ENCODE data around the gene IKZF5.

DNA sequence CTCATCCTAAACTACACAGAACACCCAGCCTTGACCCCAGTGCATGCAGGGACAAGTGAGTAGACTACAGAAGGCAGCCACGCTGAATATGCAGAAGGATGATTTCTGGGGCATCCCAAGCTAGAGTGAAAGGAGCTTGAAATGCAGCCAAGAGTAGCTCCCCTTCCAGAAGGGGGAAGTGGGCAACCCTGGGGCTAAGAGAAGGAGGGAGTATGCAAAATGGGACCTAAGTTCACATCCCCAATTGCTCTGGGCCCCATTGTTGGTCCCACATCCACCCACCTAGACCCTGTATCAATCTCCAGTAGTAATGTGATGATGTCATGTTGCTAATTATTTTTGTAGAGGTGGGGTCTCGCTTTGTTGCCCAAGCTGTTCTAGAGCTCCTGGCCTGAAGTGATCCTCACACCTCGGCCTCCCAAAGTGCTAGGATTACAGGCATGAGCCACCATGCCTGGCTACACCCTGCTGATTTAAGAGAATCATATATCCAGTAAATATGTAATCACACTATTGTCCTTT is 34.0 kb downstream of the IKZF5 start:
- TF ChIP-seq POLR2A (IDR thresholded peaks at IDR 0.05; ENCODE audit: low read depth, low read length) (no peak), POLR2AphosphoS5 (IDR thresholded peaks at IDR 0.05; ENCODE audit: low read depth, low read length) (no peak)

All from GM12891 (cell line).